B cell (primary cell): Measurements from ENCODE around the gene ATP6V0A1. TPM values are rescaled to one million over a fixed set of nuclear protein-coding genes. Genes with fewer than 3 reads are reported as not detected.

Experiments
- ATAC-seq: fragments of 200-7000 bp; cut with Tn5 transposase; one replicate; pipeline ENCODE4 v1.10.0; 2021; ENCODE audit warnings: low read depth, mild to moderate bottlenecking, moderate number of reproducible peaks, moderate library complexity
- CTCF ChIA-PET: fragments of 350-600 bp; sonication (Branson Sonifier 250); formaldehyde crosslinking; loops from one replicate; lab custom pipeline; 2021; ENCODE audit warnings: antibody characterized with exemption, inconsistent platforms; lab: Charles Lee
- POLR2A ChIA-PET: fragments of 350-600 bp; sonication (Branson Sonifier 250); formaldehyde crosslinking; loops from one replicate; lab custom pipeline; 2021; ENCODE audit warnings: antibody characterized with exemption; lab: Charles Lee
- DNase-seq: peaks from one replicate; pipeline ENCODE4 v3.0.0; 2013
- H2AFZ ChIP-seq: 2 replicates; pipeline ENCODE4 v1.6.1; 2012; ENCODE audit warnings: mild to moderate bottlenecking, low read depth, low read length; ENCODE audit not compliant: insufficient read depth, poor library complexity, severe bottlenecking
- H3K27ac ChIP-seq, 2 donors: 1 replicate in 1 of 2; 2 replicates in 1 of 2; pipeline ENCODE4 v1.5.1; 2012 to 2013; ENCODE audit warnings: low read length in 2 of 2, mild to moderate bottlenecking in 2 of 2, moderate library complexity in 1 of 2
- H3K27me3 ChIP-seq, 4 experiments: fragments of 200-600 bp in 1 of 4; sonication (generic) in 1 of 4; replicated peaks in 1 of 4; 1 replicate in 2 of 4; 2 replicates in 2 of 4; pipeline versions ENCODE4 v1.6.1 to v1.7.0; 2013 to 2016; ENCODE audit warnings: low read length in 3 of 4, mild to moderate bottlenecking in 2 of 4, mixed read lengths in 1 of 4, moderate library complexity in 1 of 4; ENCODE audit not compliant: insufficient read depth in 4 of 4, control insufficient read depth in 3 of 4; ENCODE audit errors: control extremely low read depth in 1 of 4
- H3K36me3 ChIP-seq, 2 experiments: replicated peaks in 1 of 2; 1 replicate in 1 of 2; 2 replicates in 1 of 2; pipeline versions ENCODE4 v1.6.1 to v1.7.1; 2013; ENCODE audit warnings: low read length in 1 of 2; ENCODE audit not compliant: insufficient read depth in 2 of 2, control insufficient read depth in 1 of 2; ENCODE audit errors: control extremely low read depth in 1 of 2, extremely low read depth in 1 of 2
- H3K4me1 ChIP-seq, 2 donors: fragments of 200-600 bp in 1 of 2; sonication (generic) in 1 of 2; 1 replicate in 1 of 2; 2 replicates in 1 of 2; pipeline versions ENCODE4 v1.5.1 to v1.6.1; 2013 to 2017; ENCODE audit warnings: low read length in 2 of 2; ENCODE audit not compliant: control insufficient read depth in 2 of 2, insufficient read depth in 2 of 2
- H3K4me2 ChIP-seq: replicated peaks from 2 replicates; pipeline ENCODE3; 2012; ENCODE audit warnings: mild to moderate bottlenecking, low read depth, low read length; ENCODE audit not compliant: poor library complexity, severe bottlenecking
- H3K4me3 ChIP-seq, 5 experiments: fragments of 200-600 bp in 1 of 5; sonication (generic) in 1 of 5; 1 replicate in 3 of 5; 2 replicates in 2 of 5; pipeline versions ENCODE4 v1.5.1 to v1.7.0; 2011 to 2016; ENCODE audit warnings: low read length in 4 of 5, mild to moderate bottlenecking in 4 of 5, low read depth in 2 of 5, control low read depth in 1 of 5, moderate library complexity in 1 of 5; ENCODE audit not compliant: insufficient read depth in 1 of 5; ENCODE audit errors: control extremely low read depth in 1 of 5, extremely low read depth in 1 of 5
- H3K79me2 ChIP-seq: fragments of 200-600 bp; sonication (generic); one replicate; pipeline ENCODE4 v1.6.0; 2016; ENCODE audit warnings: low read length; ENCODE audit not compliant: control insufficient read depth, insufficient read depth
- H3K9ac ChIP-seq: fragments of 200-600 bp; sonication (generic); 2 replicates; pipeline ENCODE4 v1.6.1; 2017; ENCODE audit warnings: mild to moderate bottlenecking, low read length, moderate library complexity
- H3K9me3 ChIP-seq, 3 donors: one replicate each; pipeline versions ENCODE4 v1.6.1 to v1.7.1; 2013; ENCODE audit warnings: low read length in 2 of 3; ENCODE audit not compliant: control insufficient read depth in 2 of 3, insufficient read depth in 1 of 3; ENCODE audit errors: control extremely low read depth in 1 of 3
- H4K20me1 ChIP-seq: 2 replicates; pipeline ENCODE4 v1.6.0; 2012; ENCODE audit warnings: mild to moderate bottlenecking, low read length; ENCODE audit not compliant: insufficient read depth, control insufficient read depth, poor library complexity, severe bottlenecking
- H3K27ac Mint-ChIP-seq: one replicate; pipeline ENCODE4 v1.8.0; 2021; ENCODE audit warnings: mixed read lengths
- H3K27me3 Mint-ChIP-seq: one replicate; pipeline ENCODE4 v1.8.0; 2021; ENCODE audit warnings: mixed read lengths
- H3K4me1 Mint-ChIP-seq: one replicate; pipeline ENCODE4 v1.8.0; 2021; ENCODE audit warnings: mixed read lengths
- H3K4me3 Mint-ChIP-seq: one replicate; pipeline ENCODE4 v1.8.0; 2021; ENCODE audit warnings: mixed read lengths
- H3K9me3 Mint-ChIP-seq: one replicate; pipeline ENCODE4 v1.8.0; 2022; ENCODE audit warnings: mixed read lengths; ENCODE audit not compliant: insufficient read depth
- CTCF ChIP-seq: fragments of 200-600 bp; IDR thresholded peaks from one replicate; pipeline ENCODE4 v1.8.0; 2022; ENCODE audit warnings: antibody characterized with exemption, mild to moderate bottlenecking
- EZH2 ChIP-seq: IDR thresholded peaks from 2 replicates; pipeline ENCODE4 v1.6.1; 2012; ENCODE audit warnings: borderline replicate concordance, low read depth, mild to moderate bottlenecking, moderate library complexity, low read length; ENCODE audit not compliant: insufficient read depth, poor library complexity, severe bottlenecking
- WGBS: methylation state at CpG from one replicate; pipeline ENCODE4 v1.1.5; 2013; ENCODE audit warnings: missing lambda C conversion rate; ENCODE audit not compliant: insufficient coverage; 5-methylcytosine and 5-hydroxymethylcytosine counted together
- intact Hi-C: fragments of 100-400 bp; cut with micrococcal nuclease; formaldehyde crosslinking; loops from one replicate; pipeline ENCODE4 v1.10.0; 2022
- polyA plus RNA-seq: library from polyadenylated mRNA; depleted of rRNA; stranded (reverse); fragments of >200 nt; gene quantifications from 2 replicates; pipeline ENCODE4 v1.2.3, GENCODE V29; 2012
- total RNA-seq, 2 donors: library from RNA; stranded (reverse); fragments of 120-200 nt in 1 of 2; gene quantifications; 1 replicate in 1 of 2; 2 replicates in 1 of 2; pipeline versions ENCODE4 v1.2.3 to v1.2.4, GENCODE V29; 2013 to 2022

The ATP6V0A1 gene
- total and polyA plus RNA-seq, 2 donors (not counting 1 experiment from before 2014, with no cell fraction given) = 59.1 to 90.9 TPM

- Histone ChIP-seq H3K4me3 (no peak overlapping the region), H3K9me3 (no peaks in the 10 kb centered on the region), H2AFZ (no peak overlapping the region), H3K79me2 (peaks cover 68% of the 10 kb centered on the region), H3K4me1 (peaks cover 31 to 49% of the 10 kb centered on the region in 2 donors), H3K36me3 (peaks cover 0 to 28% of the 10 kb centered on the region in 2 experiments), H4K20me1 (peaks cover 19% of the 10 kb centered on the region), H3K4me2 (no peak overlapping the region), H3K9ac (no peak overlapping the region), H3K27me3 (no peaks in the 10 kb centered on the region), H3K27ac (no peak overlapping the region)
- DNase-seq (no peak), ATAC-seq (no peak)
- ChIA-PET CTCF (interaction anchor here (1.7 to 6.4 kb wide), 2 partner anchors 13 to 16 kb away, joined by 4 to 51 read pairs; partner anchors contain the start of gene PSMC3IP), POLR2A (interaction anchor here (0.7 to 2.1 kb wide), 2 partner anchors 9 kb away, joined by 5 to 6 read pairs; no protein-coding TSS in a partner anchor)
- Mint-ChIP-seq H3K4me1 (peaks cover 45% of the 10 kb centered on the region), H3K27ac (peak overlapping the region; percentile 79), H3K27me3 (no peaks in the 10 kb centered on the region), H3K9me3 (no peaks in the 10 kb centered on the region), H3K4me3 (peak overlapping the region; percentile 97)
- 96% methylated on average over 7 of the region's 9 CpGs for WGBS
- intact Hi-C loops = no loop called here
- no peak for TF ChIP-seq CTCF
- no peak for TF ChIP-seq EZH2
These were observed 105.3 kb downstream of the ATP6V0A1 start for GRCh38 chr17:42563950-42564349.

- no peak for DNase-seq
- Histone ChIP-seq H3K27ac (peak overlapping the region in 1 of 2 donors; percentile 34), H4K20me1 (peaks cover 25% of the 10 kb centered on the region), H3K9ac (no peak overlapping the region), H3K79me2 (peaks cover 69% of the 10 kb centered on the region), H3K9me3 (no peaks in the 10 kb centered on the region), H3K36me3 (peaks cover 0 to 38% of the 10 kb centered on the region in 2 experiments), H3K4me1 (peaks cover 31 to 49% of the 10 kb centered on the region in 2 donors), H3K27me3 (no peaks in the 10 kb centered on the region), H3K4me2 (no peak overlapping the region), H3K4me3 (no peak overlapping the region), H2AFZ (no peak overlapping the region)
- Mint-ChIP-seq H3K9me3 (no peaks in the 10 kb centered on the region), H3K4me3 (peak overlapping the region; percentile 19), H3K27me3 (no peaks in the 10 kb centered on the region), H3K4me1 (peaks cover 45% of the 10 kb centered on the region), H3K27ac (peak overlapping the region; percentile 65)
- no peak for ATAC-seq
- ChIA-PET POLR2A (interaction anchor here (0.6 to 0.7 kb wide), 2 partner anchors 8 to 87 kb away, joined by 3 to 5 read pairs; no protein-coding TSS in a partner anchor), CTCF (interaction anchor here (0.8 to 6.4 kb wide), 4 partner anchors 10 to 105 kb away, joined by 3 to 51 read pairs (median 4); partner anchors contain the start of gene PSMC3IP)
- intact Hi-C loops = loop anchor here (5.0 kb wide), 1 partner anchor 112 kb away; the partner anchor contains the start of gene PLEKHH3
- TF ChIP-seq EZH2 (no peak), CTCF (no peak)
- WGBS = over 99% methylated on average over 11 of the region's 15 CpGs
These were observed 106.3 kb downstream of the ATP6V0A1 start for GRCh38 chr17:42564815-42565522.
